SHP77 treated with DMSO at 0.1 percent for 48 hours (cell line): ENCODE results near the gene TMEM52.
"Not testable (repeated sequence)": the region's sequence is repeated elsewhere in the genome, so short reads cannot be mapped to it uniquely, and the experiment has no call there.

Experiments
- DNase-seq: peaks from one replicate; lab custom pipeline; 2025; lab: John Stamatoyannopoulos, UW

TMEM52 gene

GRCh38 chr1:1945782-1946393 lies 26.8 kb upstream of the TMEM52 start:
- no peak for DNase-seq

- peak; percentile 68 for DNase-seq
Observed at GRCh38 chr1:1943834-1944570, 24.9 kb upstream of the TMEM52 start.

DNA sequence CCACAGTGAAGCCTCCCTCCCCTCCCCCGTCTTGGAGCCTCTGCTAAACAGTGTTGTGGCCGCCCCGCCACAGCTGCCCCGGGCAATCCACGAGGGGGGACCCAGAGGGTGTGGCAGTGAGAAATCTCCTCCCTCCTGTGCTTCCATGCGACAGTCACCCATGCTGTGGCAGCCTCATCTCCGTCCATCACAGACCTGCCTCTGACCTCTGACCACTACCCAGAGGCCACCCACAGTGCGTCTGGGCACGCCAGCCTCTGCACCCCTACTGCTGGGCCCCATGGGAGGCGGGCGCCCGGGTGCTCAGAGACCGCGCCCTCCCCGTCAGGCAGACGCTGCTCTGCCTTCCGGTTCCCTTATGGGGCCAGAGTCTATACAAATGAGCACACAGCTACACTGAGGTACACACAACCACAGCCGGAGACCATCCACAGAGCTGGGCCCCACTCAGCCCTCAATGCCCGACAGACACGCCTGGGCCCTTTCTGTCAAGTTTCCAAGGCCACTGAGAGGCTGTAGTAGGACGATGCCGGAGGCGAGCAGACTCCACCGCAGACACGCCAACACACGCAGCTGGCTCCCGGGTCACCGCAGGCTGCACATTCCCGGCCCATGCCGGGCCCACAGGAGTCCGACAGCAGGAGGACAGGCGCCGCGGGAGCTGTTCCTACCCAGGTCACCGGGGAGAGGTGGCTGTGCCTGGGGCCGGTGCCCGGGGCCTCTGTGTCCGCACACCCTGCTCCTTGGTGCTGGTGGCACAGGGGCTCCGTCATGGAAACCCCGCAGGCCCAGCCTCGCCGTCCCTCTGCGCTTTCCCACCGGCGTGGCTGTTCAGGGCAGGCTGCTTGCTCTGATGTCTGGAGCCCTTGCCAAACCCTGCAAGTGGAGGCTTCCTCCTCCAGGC lies 23.9 kb upstream of the TMEM52 start:
- peak; percentile 37 for DNase-seq

DNA sequence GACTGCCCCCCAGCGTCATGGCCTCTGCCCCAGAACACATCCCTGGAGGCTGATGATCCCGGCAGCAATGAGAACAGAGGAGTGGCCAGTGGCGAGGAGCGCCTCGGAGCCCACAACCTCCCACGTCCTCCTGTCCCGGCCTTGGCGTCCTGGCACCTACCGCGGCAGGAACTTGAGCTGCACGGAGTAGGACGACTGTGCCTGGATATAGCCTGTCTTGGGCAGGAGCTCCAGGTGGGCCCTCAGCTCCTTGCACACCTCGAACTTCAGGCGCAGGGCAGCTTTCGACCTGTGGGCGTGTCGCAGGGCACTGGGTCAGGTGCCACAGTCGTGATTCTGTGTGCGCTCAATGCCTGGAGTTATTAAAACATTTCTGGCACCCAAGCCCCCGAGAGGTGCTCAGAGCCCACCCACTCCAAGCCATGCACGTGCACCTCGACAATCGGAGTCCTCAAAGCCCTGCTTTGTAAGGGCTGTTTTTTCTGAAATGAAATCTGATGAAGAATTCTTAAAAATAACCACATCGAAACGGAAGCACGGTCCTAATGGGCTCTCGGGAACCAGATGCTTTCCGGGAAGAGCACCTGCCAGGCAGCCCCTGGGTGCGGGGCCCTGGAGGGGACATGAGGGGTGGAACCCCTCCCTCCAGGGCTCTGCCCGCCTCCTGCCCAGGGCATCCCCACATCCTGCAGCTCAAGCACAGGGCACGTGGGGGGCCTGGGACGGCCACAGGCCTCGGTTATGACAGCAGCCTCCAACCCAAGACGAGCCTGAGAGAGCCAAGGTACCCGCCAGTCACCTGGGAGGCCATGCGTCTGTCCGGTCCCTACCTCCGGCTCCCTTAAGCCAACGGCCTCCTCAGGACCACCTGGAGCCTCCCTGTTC lies 23.0 kb upstream of the TMEM52 start:
- no peak for DNase-seq

- no peak for DNase-seq
Observed at GRCh38 chr1:1941211-1941841, 22.2 kb upstream of the TMEM52 start.

- no peak for DNase-seq
Observed at GRCh38 chr1:1940123-1940425, 21.0 kb upstream of the TMEM52 start.

GRCh38 chr1:1939296-1940122 lies 20.4 kb upstream of the TMEM52 start:
- no peak for DNase-seq

- DNase-seq: no peak
Observed at GRCh38 chr1:1938613-1939295, 19.7 kb upstream of the TMEM52 start.

- no peak for DNase-seq
Observed at GRCh38 chr1:1938276-1938573, 19.1 kb upstream of the TMEM52 start.

DNA sequence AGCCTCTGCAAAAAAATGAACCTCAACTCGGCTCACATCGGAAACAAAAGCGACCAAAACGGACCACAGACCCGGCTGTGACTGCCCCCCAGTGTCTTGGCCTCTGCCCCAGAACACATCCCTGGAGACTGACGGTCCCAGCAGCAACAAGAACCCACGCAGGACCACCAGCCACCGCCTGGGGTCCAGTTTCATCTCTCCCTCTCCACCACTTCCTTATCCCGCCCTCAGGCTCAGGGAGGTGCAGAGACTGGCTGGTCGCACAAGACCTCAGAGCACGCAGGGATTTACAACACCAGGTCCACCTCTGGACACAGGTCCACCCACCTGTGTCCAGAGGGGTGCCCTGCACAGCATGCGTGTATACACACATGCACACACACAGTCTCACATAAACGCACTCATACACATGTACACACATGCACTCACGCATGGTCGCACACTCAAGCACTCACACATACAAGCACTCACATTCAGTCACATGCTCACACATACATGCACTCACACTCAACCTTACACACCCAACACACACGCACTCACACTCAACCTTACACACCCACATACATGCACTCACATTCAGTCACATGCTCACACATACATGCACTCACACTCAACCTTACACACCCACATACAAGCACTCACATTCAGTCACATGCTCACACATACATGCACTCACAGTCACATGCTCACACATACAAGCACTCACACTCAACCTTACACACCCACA lies 18.6 kb upstream of the TMEM52 start:
- DNase-seq: no peak

DNA sequence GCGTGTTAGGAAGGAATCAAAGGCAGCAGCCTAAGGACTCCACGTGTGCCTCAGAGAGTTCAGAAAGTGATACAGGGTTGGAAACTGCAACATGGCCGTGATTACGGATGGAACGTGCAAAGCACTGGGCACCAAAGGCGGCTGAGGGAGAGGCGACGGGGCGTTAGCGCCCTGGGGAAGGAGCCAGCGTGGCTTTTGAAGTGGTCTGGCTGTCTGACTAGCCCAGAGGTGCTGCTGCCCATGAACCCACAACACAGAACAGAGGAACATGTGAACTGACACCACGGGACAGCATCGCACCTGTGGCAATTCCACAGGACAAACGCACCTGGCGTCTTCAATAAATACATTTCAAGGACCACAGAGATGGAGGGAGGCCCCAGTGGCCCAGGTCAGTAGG lies 18.0 kb upstream of the TMEM52 start:
- no peak for DNase-seq

DNA sequence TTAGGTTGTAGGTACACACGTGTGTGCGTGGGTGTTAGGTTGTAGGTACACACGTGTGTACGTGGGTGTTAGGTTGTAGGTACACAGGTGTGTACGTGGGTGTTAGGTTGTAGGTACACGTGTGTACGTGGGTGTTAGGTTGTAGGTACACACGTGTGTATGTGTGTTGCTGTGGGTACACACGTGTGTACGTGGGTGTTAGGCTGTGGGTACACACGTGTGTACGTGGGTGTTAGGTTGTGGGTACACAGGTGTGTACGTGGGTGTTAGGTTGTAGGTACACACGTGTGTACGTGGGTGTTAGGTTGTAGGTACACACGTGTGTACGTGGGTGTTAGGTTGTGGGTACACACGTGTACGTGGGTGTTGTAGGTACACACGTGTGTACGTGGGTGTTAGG lies 15.8 kb upstream of the TMEM52 start:
- DNase-seq: not testable (repeated sequence)

GRCh38 chr1:1929639-1930545 lies 10.8 kb upstream of the TMEM52 start:
- DNase-seq: no peak

DNA sequence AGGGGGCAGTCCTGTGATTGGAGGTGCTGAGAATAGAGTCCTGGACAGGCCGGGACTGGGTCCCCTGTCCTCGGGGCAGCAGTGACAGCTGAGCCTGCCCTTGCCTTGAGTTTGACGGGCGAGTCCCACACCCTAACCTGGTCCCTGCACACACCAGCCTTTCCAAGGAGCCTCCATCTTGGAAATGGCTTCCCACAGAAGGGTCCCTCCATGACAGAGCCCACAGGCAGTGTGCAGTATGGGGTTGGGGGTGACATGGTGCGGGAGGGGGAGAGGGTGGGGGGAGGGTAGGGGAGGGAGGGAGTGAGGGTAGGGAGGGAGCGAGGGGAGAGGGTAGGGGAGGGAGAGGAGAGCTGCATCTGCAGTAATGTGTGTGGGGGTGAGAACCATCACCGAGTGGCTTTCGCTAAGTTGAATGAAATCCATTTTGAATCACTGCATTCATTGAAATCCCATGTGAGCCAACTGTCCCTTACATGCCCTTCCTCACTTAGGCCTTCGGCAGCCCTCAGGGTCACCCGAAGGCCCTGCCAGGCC lies 10.1 kb upstream of the TMEM52 start:
- DNase-seq: no peak

GRCh38 chr1:1928231-1929101 lies 9.4 kb upstream of the TMEM52 start:
- no peak for DNase-seq

GRCh38 chr1:1927751-1928150 lies 8.7 kb upstream of the TMEM52 start:
- no peak for DNase-seq
